Muscle of arm (tissue), 12 donors: ENCODE measurements around the gene C14orf93. TPM values are rescaled to one million over a fixed set of nuclear protein-coding genes. Genes with fewer than 3 reads are reported as not detected.

ENCODE experiments used
- DNase-seq: peaks from one replicate; pipeline ENCODE4 v3.0.0-alpha.2; 2013
- polyA plus RNA-seq, 12 donors: library from polyadenylated mRNA; unstranded; fragments of 120-200 nt; gene quantifications; one replicate each; pipeline ENCODE4 v1.2.1, GENCODE V29; 2013; ENCODE audit not compliant: insufficient read length in 12 of 12

C14orf93 gene
- polyA plus RNA-seq, 12 donors, result 8.9 to 17.0 (median 11.6) TPM; not detected in 1

DNA sequence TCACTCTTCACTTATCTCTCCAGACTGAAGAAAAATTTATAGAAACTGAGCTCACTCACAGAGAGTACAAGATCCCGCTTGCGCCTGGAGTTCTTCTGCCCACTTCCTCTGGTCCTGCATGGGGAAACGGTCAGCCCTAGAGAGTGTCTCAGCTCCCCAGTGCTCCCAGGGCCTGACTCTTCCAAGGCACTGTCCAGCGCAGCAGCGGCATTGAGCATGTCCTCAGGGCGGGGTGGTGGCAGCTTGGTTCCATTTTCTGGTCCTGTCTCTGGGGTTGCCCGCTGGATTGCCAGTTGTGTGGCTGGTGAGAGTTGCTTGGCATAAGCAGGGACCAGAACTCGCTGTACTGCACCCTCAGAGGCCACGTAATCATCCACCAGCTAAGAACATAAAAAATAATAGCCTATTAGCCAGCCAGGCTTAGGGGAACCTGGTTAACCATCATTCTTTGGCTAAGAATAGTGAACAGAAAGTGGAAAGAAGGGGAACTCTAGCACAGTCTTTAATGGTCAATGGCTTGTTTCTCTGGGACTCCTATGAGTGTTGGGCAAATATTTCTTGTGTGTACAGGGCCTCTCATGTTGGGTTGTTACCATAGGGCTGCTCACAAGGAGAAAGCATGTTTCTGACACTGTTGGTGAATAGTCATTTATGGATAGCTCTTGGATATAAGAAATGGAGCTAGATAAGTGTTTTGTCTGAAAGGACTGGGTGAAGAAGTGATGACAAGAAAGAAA lies 13.9 kb downstream of the C14orf93 start:
- DNase-seq, result no peak

DNA sequence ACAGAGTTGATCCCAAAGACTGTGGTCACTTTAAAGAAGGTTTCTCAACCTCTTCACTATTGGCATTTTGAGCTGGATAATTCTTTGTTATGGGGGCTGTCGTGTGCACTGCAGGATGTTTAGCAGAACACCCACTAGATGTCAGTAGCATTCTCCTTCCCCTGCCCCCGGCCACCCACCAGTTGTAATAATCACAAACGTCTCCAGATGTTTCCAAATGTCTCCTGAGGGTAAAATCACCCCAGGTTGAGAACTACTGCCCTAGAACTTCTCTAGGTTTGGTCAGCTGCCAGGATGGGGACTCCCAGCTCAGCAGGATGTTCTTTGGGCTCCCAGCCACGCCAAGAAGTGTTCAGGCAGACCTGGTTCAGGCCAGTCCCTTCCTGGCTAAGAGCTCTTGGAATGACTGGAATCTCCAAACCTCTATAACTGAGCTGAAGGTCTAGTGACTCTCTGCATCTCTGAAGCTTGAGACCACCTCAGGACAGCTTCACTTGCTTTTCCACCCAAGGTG lies 15.1 kb downstream of the C14orf93 start:
- no peak for DNase-seq

DNA sequence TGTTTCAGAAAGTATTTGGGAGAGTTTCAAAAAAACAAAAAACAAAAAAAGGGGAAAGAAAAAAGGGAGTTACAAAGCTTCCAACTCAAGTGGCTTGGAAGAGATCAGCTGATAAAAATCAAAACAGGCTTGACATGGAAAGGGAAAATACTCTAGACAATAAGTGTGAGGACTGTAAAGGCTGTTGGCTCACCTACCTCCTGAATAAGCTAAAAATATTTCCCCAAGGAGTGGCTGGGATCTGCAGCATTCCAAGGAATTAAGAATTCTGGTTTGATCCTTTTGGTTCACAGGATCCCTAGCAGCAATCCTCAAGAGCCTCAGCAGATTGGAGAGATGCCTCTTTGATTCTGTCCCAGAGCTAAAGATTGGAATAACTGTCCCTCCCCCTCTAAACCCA lies 16.4 kb downstream of the C14orf93 start:
- DNase-seq, result no peak

DNA sequence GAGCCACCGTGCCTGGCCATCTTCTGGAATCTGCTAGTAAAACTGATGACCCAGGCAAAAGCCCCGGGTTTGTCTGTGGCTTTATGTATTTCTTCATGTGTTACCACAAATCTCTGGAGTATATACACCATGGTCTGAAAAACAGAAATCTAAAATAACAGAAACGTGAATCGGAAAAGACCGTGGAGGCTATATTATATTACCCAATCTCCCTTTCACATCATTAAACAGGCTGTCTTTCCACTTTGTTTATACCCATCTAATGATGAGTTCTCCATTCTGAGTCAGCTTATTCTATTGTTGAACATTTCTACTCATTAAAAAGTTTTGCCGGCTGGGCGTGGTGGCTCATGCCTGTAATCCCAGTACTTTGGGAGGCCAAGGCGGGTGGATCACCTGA lies 18.1 kb downstream of the C14orf93 start:
- DNase-seq, result no peak

DNA sequence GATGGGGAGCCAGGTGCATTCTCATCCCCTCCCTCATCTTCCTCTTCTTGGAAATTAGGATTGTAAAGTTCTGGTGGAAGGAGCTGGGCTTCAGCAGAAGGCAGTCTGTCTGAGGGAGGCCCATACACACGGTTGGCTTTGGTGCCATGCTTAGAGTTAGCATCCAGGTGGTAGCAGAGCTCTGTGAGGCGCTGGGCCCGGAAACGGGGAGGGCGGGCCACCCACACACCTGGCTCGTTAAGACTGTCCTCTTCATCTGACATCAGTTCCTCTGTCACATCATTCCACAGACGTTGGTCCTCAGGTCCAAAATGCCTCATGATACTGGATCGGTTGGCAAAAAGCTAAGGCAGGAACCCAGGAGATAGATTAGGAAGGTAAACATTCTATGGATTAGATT lies 22.7 kb downstream of the C14orf93 start:
- no peak for DNase-seq

DNA sequence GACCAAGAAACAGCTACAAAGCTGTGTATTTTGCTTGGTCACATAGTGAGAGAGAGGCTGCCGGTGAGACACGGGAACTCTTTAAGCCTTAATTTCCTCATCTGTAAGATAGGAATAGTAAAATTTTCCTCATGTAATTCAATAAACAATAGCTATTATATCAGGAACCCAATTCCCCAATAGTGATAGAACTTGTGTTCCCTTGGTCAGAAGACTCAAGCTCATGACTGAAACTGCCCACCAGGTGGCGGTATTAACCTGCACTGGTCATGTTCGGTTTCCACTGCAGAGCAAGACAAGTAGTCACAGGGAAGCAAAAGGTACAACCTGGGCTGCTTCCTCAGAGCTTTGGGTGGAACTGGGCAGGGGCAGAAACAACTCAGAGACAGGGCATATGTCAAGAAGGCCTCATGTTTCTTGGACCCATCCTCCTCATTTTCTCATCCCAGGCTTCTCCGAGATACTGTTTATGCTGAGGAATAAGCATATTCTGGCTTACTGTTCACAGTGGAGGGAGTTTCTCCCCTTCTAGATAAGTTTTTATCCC lies 23.4 kb downstream of the C14orf93 start:
- DNase-seq, result peak; percentile 92

DNA sequence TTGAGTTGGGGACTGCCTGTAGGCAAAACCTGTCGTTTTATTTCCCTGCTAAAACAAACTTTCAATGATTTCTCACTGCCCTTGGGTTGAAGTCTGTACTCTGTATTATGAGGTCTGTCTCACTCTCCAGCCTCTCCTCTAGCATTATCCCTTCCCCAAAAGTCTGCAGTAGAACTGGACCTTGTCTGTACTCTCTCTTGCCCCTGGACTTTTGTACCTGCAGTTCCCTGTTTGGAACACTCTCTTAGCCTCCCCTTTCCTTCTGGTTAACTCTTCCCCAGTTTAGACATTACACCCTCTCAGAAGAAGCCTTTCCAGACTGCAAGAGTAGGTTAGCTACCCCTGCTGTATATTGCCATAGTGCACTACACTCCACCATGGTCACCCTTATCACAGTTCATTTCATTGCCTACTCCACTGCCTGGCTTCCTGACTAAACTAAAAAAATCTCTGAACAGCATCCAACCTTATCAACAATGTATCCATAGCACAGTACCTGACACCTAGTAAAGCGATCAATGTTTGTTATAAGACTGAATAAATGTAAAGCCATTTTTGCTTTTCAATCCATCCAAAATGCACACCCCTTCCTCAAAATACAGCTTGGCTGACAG lies 23.9 kb downstream of the C14orf93 start:
- DNase-seq, result no peak

DNA sequence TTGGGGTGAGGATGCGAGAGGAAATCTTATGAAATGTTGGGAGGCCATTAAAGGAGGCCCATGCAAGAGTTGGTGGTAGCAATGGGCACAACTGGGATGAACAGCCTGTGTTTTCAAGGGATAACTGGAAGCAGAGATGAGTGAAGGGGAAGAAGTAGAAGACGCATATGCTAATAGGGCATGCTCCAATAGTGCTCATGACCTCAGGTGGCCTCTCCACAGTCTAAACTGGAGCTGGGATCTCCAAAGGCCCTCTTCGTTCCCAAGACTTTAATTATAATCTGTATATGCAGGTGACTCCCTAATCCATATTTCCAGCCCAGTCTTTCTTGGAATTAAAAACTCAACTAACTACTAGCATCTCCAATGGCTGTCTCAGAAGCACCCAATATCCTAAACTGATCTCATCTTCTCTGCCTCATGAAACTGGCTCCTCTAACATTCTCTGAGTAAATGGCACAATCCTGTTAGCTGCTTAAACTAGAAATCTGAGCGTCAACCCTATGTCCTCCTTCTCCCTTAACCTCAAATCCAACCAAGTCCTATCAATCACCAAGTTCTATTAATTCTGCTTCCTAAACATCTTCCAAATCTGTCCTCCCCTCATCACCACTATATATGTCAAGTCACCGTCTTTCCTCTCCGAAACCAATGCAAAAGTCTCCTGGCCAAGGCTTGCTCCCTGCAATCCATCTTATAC lies 24.8 kb downstream of the C14orf93 start:
- no peak for DNase-seq

DNA sequence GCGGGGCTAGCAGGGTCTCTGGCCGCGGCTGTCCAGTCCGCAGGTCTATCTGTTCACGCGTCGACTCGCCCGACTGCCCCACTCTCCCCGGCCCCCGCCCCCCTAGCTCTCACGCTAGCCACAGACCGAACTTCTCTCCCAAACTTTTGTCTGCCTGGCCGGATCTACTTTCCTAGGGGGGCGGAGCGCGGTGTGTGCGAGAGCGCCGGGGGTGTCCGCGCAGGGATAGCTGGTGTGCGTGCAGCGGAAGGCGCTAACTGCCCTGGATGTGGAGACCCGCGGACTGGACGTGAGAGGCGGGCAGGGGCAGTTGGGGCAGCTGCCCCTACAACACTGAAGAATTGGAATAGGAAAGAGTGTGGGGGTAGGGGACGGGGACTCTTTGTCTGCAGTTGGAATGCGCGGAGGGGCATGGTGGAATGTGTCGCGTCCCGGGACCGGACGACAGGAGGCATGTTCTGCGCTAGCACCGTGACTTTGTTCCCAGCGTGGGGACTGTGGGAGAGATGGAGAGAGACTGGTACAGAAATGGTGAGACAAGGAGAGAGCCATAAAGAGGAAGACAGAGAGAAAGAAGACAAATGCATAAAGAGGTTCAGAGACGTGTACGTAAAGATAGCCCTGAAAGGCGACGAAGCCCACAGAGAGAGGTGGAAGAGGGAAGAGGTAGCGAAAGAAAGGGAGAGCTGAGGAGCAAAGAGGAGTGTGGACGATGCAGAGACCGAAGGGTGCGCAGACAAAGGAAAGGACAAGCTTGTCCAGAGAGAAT lies 27.3 kb downstream of the C14orf93 start, which contains the start of gene AJUBA:
Gene AJUBA, minus strand, starts transcription at position 75 of the 769 bp plus-strand sequence. CDS start 285 bp downstream, outside the sequence.
- peak; percentile 92 for DNase-seq

DNA sequence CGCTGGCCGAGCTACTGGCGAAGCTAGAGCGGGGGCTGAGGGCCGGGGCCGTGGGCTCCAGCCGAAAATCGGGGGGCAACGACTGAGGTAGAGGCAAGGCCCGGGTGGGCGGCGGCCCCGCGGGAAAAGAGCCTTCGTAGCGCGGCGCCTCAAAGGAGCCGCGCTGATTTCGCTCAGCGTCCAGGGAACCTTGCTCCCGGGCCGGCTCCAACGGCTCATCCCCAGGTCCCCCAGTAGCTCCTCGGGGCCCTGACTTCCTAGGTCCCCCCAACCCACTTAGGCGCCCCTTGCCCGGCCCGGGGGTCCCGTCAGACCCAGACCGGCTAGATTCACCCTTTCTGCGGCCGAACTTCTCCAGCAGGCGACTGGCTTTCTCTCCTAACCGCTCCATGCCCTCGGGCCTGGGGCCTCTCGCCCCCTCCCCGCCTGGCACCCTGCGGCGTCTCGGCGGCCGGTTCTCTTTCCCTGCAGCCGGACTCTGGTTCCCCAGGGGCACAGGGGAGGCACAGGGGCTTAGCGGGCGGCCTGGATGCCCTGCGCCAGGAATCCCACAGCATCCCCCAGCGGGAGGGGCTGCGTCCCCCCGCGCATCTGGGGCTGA lies 28.0 kb downstream of the C14orf93 start:
- DNase-seq, result no peak

DNA sequence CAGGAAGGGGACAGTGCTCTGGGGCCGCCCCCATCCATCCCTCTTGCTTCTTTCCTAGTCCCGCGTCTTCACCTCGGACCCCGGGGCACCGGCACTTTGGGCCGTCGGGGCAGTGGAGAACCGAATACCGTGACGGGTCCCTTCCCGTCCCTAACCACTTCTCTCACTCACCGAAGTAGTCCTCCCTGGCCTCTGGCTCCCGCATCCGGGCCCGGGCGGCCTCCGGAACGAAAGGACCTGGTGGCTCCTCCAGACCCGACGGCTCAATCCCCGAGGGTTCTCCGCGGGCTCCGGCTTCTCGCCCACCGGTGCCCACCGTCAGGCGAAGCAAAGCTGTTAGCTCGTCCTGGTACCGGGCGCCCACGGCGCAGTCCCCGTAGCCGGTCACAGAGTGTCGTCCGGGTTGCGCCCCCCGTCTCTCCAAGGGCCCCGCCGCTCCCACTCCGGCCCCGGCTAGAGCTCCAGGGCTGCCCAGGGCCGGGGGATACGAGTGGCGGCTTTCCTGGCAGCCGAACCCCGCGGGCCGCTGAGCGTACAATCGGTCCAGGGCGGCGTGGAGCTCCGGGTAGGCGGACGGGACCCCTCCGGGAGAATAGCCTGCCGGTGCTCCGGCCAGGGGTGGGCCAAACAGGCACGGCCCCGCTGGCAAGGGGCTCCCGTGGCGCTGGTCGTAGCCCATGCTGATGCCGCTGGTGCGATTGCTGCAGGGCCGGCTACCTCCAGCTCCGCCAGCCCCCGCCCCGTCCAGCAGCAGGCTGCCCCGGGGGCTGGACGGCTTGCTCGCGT lies 28.7 kb downstream of the C14orf93 start:
- no peak for DNase-seq

DNA sequence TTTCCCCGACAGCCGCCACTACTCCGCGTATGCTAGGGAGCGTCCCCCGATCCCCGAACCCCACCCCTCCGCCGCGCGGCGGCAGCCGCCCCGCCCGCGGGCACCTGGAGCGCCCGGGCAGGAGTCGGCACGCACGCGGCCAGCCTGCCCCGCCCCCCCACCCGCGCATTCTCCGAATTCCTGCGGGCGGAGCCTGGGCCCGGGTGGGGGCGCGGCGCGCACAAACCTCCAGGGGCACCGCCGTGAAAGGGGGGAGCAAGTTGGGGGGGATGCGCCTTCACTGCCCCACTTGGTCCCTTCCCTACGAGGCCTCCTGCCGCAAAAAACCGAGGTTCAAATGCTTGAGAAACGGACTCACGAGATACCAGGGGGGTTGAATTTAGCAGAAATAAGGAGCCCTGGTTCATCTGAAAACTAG lies 29.3 kb downstream of the C14orf93 start:
- DNase-seq, result no peak

DNA sequence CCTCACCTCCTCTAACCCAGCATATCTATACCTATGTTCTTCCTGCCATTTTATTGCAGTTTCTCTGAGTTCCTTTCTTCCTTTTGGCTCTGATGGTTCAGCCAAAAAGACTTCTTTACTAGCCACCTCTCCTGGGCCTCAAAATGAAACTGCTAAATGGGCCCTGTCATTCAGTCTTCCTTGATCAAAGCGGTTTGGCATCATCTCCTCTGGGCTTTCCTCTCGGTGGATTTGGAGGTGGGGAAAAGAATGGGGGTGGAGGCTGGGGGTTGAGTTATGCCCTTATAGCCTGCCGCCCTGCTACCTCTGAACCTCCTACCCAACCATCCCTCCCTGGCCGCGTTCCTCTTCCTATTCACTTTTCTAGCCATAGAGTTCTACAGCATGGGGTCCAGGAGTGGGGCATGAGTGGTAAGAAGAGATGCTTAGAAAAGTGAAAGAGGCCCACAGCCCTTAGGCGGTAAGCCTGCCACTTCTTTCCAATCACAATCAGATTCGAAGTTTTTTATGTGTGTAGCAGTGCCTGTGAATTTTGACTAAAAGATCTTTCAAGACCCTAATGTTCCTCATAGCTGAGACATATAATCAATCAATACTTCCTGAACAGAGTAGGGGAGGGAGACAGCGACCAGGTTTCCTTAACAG lies 30.1 kb downstream of the C14orf93 start:
- DNase-seq, result no peak

DNA sequence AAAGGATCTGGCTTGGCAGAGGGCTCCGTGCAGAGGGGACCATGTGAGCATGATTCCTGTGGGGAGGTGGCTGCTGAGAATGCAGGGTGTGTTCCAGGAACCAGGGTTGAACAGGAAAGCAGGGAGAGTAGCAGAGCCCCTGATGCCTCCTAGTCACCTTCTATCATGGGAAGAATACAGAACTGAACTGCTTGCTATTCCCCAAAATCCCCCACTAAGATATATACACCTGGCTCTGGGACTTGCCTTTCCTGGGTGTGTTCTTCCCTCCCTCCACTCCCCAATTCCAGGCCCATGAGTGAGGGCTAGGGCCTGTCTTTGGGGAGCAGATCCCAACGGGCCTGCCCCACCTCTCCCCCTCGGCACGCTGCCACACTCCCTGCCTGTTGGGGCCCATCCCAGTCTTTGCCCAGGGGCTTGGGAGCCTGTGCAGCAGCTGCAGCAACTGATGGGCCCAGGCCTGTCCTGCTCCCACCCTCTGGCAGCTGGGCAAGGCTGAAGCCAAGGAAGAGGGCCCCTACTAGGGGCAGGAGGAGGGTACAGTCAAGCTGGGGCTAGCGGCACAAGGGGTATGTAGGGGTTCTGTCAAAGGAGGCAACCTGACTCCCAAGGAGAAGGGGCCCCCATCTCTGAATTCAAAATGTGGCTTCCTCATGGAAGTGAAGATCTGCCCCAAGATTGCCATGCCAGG lies 30.8 kb downstream of the C14orf93 start:
- no peak for DNase-seq

DNA sequence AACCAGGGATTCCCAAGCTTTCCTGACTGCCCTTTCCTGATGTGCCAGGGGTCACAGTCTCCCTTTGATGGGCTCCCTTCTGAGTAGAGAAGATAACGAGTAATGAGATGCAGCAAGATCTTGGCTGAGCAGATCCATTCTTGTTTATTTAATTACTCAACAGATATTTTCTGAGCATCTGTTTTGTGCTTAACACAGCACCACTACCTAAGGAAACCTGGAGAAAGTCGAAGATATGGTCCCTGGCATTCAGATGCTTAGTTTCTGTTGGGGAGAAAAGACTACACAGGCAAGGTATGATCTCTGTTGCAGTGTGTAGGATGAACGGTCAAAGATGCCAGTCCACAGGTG lies 31.5 kb downstream of the C14orf93 start:
- DNase-seq, result no peak

DNA sequence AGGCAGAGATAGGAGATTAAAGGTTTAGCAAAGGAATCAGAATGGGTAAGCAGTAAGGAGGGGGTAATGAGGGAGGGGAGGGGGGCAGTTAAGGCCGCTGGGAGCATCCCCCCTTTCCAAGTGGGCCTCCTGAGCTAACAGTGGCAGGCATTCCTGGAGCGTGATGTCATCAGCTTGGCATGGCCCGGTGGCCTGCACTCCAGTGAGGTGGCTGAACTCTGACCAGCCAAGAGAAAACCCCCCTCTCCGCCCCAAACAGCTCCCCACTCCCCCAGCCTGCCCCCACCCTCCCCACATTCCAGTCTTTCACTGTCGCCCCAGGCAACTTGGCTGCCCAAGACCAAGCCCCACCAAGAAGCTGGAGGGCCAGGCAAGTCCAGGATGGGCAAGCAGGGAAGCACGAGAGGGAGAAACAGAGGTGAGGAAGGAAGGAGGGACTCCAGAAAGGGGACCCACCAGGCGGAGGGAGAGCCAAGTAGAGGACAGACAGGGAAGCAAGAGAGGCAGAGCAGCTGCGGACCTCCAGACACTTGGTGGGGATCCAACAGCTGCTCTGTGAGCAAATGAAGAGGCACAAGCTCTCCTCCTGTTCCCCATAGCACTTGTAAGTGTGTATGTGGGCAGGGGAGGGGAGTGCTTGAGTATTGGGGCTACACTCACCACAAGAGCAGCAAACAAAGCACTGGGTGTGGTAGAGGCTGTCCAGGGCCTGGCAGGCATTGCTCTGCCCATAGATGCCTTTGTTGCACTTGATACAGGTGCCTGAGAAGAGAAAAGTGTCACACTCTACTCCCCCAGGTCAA lies 32.1 kb downstream of the C14orf93 start:
- DNase-seq, result peak; percentile 75

DNA sequence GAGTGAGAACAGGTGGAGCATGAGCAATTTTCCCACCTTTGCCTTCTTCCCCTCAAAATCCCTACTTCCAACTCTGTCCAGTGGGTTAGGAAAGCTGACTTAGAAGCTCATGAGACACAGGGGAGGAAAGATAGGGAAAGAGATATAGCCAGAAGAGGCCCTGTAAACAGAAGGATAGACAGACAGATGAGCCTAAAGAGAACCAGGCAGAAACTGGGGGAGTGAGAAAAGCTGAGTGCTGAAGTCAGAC lies 32.6 kb downstream of the C14orf93 start:
- DNase-seq, result no peak

DNA sequence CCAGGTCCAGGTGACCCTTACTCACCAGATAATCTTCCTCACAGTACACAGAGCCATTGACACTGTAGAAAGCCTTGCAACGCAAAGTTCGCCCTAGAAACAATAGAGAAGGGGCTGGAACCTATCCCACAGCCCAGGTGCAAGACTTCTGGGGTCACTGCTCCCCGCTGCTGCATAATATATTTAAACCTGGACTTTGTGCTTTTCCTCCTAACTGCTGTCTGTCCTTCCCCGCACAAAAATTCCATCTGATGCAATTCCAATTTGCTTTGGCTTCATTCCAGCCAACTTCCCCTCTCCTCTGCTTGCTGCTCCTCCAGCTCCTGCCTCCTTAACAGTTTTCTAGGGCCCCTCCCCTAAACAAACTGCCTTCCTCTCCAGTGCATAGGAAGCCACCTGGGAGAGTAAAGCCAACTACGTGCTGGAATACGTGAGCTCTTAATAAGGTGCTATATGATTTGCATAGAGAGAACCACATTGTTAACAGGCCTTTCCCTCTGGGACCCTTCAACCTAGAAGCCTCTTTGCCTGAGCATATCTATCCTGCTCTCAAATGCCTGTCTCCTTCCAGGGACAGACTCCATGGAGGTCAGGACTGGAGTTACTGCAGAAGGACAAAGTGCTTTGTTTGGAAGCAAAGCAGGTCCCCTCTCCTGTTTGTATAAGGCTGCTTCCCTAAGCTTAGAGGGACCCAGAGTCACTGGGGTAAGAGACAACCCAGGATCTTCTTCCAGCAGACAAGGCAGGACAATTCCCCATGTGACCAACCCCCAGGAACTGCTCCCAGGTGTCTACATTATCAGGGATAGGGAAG lies 33.1 kb downstream of the C14orf93 start:
- DNase-seq, result no peak
